AG04449 (cell line): ENCODE results near the gene ITIH5.

Experiments used
- CTCF ChIA-PET: fragments of 350-600 bp; formaldehyde crosslinking; extraction: SDS; loops from one replicate; lab custom pipeline; 2021; ENCODE audit warnings: antibody characterized with exemption; lab: Yijun Ruan, JAX
- POLR2A ChIA-PET: fragments of 400-600, 350-600 bp; formaldehyde crosslinking; extraction: SDS; loops from one replicate; lab custom pipeline; 2020; ENCODE audit warnings: antibody characterized with exemption, inconsistent platforms; lab: Yijun Ruan, JAX
- DNase-seq: peaks from one replicate; pipeline ENCODE4 v3.0.0-alpha.2; 2010; ENCODE audit warnings: low read depth, low spot score
- H3K4me3 ChIP-seq: 2 replicates; pipeline ENCODE4 v1.5.1; 2011; ENCODE audit warnings: low read depth, mild to moderate bottlenecking, control low read depth, low read length
- CTCF ChIP-seq: IDR thresholded peaks from one replicate; pipeline ENCODE4 v1.5.1; 2011; ENCODE audit warnings: mild to moderate bottlenecking, moderate library complexity, low read length, control low read depth, inconsistent platforms; ENCODE audit not compliant: insufficient read depth; ENCODE audit errors: missing control alignments

ITIH5 gene

GRCh38 chr10:7635408-7636125 lies 31.2 kb downstream of the ITIH5 start:
- POLR2A ChIA-PET = no interaction called here

GRCh38 chr10:7634142-7634894 lies 32.4 kb downstream of the ITIH5 start:
- ChIA-PET POLR2A (no interaction called here), CTCF (no interaction called here)
- no peak for DNase-seq
- TF ChIP-seq CTCF = no peak
- H3K4me3 ChIP-seq = no peak overlapping the region

More at GRCh38 chr10:7635408-7636125, 31.2 kb downstream of the ITIH5 start:
- no peak for TF ChIP-seq CTCF
- CTCF ChIA-PET = no interaction called here
- H3K4me3 ChIP-seq = no peak overlapping the region
- DNase-seq = no peak

GRCh38 chr10:7626283-7626682 lies 40.5 kb downstream of the ITIH5 start:
- ChIA-PET CTCF (no interaction called here), POLR2A (no interaction called here)
- no peak for DNase-seq
- TF ChIP-seq CTCF = no peak
- H3K4me3 ChIP-seq = no peak overlapping the region

GRCh38 chr10:7625836-7626235 lies 40.9 kb downstream of the ITIH5 start:
- no peak for DNase-seq
- TF ChIP-seq CTCF = no peak
- CTCF ChIA-PET = interaction anchor here (0.5 kb wide), 1 partner anchor 31 kb away, joined by 3 read pairs; no protein-coding TSS in a partner anchor
- no peak overlapping the region for H3K4me3 ChIP-seq
- POLR2A ChIA-PET = no interaction called here

- no peak overlapping the region for H3K4me3 ChIP-seq
- CTCF ChIA-PET = no interaction called here
- DNase-seq = no peak
- POLR2A ChIA-PET = no interaction called here
- TF ChIP-seq CTCF = no peak
These were observed 41.8 kb downstream of the ITIH5 start for GRCh38 chr10:7625009-7625408.

GRCh38 chr10:7622969-7623368 lies 43.8 kb downstream of the ITIH5 start:
- H3K4me3 ChIP-seq = no peak overlapping the region
- CTCF ChIA-PET = no interaction called here
- no peak for DNase-seq
- POLR2A ChIA-PET = no interaction called here
- no peak for TF ChIP-seq CTCF
